Measurements from ENCODE around the gene BMPER. TPM values are rescaled to one million over a fixed set of nuclear protein-coding genes. Genes with fewer than 3 reads are reported as not detected.

The BMPER gene
- total RNA-seq, 3 donors from 2014 or later (not counting 1 experiment from before 2014, with no cell fraction given): 0.32 to 0.64 (median 0.50) TPM

DNA sequence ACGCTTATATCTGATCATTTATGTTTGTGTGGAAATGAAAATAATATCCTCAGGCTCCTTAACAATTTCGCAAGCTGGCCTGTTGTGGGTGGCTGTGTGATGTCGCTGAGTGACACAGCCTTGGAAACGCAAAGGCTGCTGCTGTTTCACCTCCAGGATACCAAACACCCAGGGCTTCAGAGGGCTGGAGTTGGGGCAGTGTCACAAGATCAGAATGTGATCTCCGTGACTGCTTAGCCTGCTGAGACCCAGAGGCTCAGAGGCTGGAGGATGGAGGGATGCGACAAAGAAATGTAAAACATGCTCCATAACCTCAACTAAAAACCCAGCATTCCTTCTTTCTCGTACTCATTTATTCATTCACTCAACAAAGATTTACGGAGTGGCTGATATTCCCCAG lies 37.2 kb upstream of the BMPER start:
- Mint-ChIP-seq H3K27me3 (ENCODE audit: low read depth in 2 of 2) (peaks cover 0 to 2% of the 10 kb centered on the region in 2 donors), H3K4me1 (no peaks in the 10 kb centered on the region), H3K9me3 (no peaks in the 10 kb centered on the region), H3K36me3 (no peaks in the 10 kb centered on the region), H3K27ac (no peak overlapping the region), H3K4me3 (no peak overlapping the region)
- no peaks in the 10 kb centered on the region for H3K4me1 ChIP-seq (ENCODE audit: control insufficient read depth, insufficient read depth, low read length)
- no peaks in the 10 kb centered on the region for H3K9me3 ChIP-seq (ENCODE audit: control insufficient read depth, insufficient read depth, low read length)
- DNase-seq (no peak), ATAC-seq (no peak)
- H3K4me3 ChIP-seq (ENCODE audit: low read length): no peak overlapping the region
- 95% methylated on average over 8 of the region's 8 CpGs for WGBS (ENCODE audit: insufficient coverage)
- H3K36me3 ChIP-seq (ENCODE audit: control insufficient read depth, insufficient read depth, low read length): no peaks in the 10 kb centered on the region
- no peaks in the 10 kb centered on the region for H3K27me3 ChIP-seq (ENCODE audit: control insufficient read depth, insufficient read depth, low read length)
- TF ChIP-seq, protein P1, sequence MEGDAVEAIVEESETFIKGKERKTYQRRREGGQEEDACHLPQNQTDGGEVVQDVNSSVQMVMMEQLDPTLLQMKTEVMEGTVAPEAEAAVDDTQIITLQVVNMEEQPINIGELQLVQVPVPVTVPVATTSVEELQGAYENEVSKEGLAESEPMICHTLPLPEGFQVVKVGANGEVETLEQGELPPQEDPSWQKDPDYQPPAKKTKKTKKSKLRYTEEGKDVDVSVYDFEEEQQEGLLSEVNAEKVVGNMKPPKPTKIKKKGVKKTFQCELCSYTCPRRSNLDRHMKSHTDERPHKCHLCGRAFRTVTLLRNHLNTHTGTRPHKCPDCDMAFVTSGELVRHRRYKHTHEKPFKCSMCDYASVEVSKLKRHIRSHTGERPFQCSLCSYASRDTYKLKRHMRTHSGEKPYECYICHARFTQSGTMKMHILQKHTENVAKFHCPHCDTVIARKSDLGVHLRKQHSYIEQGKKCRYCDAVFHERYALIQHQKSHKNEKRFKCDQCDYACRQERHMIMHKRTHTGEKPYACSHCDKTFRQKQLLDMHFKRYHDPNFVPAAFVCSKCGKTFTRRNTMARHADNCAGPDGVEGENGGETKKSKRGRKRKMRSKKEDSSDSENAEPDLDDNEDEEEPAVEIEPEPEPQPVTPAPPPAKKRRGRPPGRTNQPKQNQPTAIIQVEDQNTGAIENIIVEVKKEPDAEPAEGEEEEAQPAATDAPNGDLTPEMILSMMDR (IDR thresholded peaks at IDR 0.05): no peak
- H3K27ac ChIP-seq (ENCODE audit: low read length): no peak overlapping the region
- intact Hi-C loops (cut with micrococcal nuclease): no loop called here

DNA sequence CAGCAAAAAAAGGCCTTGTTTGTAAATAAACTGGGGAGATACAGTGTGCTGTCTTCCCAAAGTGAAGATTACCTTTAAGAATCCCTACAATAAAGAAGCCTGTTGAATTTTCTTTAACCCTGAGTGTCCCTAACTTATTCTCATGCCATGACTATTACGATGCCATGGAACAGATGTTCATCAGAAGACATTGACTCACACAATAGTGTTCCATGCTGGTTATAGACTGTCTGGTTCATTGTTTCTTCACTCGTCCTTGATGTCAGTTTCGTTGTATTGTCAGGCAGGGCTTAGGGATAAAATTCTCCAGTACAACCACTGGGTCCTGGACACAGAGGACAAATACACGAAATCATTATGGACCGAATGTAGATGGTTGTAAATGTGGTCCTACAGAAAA lies 36.2 kb upstream of the BMPER start:
- DNase-seq: no peak
- Histone ChIP-seq H3K4me1 (ENCODE audit: control insufficient read depth, insufficient read depth, low read length) (no peaks in the 10 kb centered on the region), H3K36me3 (ENCODE audit: control insufficient read depth, insufficient read depth, low read length) (no peaks in the 10 kb centered on the region), H3K27me3 (ENCODE audit: control insufficient read depth, insufficient read depth, low read length) (no peaks in the 10 kb centered on the region), H3K27ac (ENCODE audit: low read length) (no peak overlapping the region), H3K9me3 (ENCODE audit: control insufficient read depth, insufficient read depth, low read length) (no peaks in the 10 kb centered on the region), H3K4me3 (ENCODE audit: low read length) (no peak overlapping the region)
- no peak overlapping the region for H3K27ac Mint-ChIP-seq
- H3K4me1 Mint-ChIP-seq: no peaks in the 10 kb centered on the region
- H3K27me3 Mint-ChIP-seq (ENCODE audit: low read depth in 2 of 2): peaks cover 0 to 2% of the 10 kb centered on the region in 2 donors
- TF ChIP-seq, protein P1 (IDR thresholded peaks at IDR 0.05): no peak
- H3K9me3 Mint-ChIP-seq: no peaks in the 10 kb centered on the region
- WGBS (ENCODE audit: insufficient coverage): 81% methylated on average over 5 of the region's 5 CpGs
- H3K36me3 Mint-ChIP-seq: no peaks in the 10 kb centered on the region
- no peak for ATAC-seq
- no peak overlapping the region for H3K4me3 Mint-ChIP-seq
- intact Hi-C loops (cut with micrococcal nuclease): no loop called here

DNA sequence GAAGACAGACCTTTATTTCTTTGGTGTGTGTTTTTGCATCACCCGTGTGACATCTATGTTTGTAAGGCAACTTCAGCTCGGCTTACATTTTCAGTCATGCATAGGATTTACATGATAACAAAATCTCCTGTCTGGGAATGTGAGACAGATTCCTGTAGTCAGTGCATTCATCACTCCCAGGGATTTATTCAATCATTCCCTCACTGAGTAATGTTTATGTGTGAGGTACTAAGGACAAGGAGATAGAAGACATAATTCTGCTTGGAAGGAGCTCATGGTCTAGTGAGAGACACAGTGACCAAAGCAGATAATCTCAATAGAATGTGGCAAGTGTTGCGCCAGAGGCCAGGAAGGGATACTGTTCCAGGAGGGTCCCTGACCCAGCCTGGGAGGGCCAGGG lies 35.2 kb upstream of the BMPER start:
- Histone ChIP-seq H3K4me1 (ENCODE audit: control insufficient read depth, insufficient read depth, low read length) (no peaks in the 10 kb centered on the region), H3K27ac (ENCODE audit: low read length) (no peak overlapping the region), H3K27me3 (ENCODE audit: control insufficient read depth, insufficient read depth, low read length) (no peaks in the 10 kb centered on the region), H3K4me3 (ENCODE audit: low read length) (no peak overlapping the region), H3K9me3 (ENCODE audit: control insufficient read depth, insufficient read depth, low read length) (no peaks in the 10 kb centered on the region), H3K36me3 (ENCODE audit: control insufficient read depth, insufficient read depth, low read length) (no peaks in the 10 kb centered on the region)
- Mint-ChIP-seq H3K4me3 (no peak overlapping the region), H3K36me3 (no peaks in the 10 kb centered on the region), H3K4me1 (no peaks in the 10 kb centered on the region), H3K9me3 (no peaks in the 10 kb centered on the region), H3K27me3 (ENCODE audit: low read depth in 2 of 2) (peaks cover 0 to 2% of the 10 kb centered on the region in 2 donors), H3K27ac (no peak overlapping the region)
- ATAC-seq (no peak), DNase-seq (no peak)
- 94% methylated on average over 3 of the region's 3 CpGs for WGBS (ENCODE audit: insufficient coverage)
- intact Hi-C loops (cut with micrococcal nuclease): no loop called here
- TF ChIP-seq, protein P1 (IDR thresholded peaks at IDR 0.05): no peak

DNA sequence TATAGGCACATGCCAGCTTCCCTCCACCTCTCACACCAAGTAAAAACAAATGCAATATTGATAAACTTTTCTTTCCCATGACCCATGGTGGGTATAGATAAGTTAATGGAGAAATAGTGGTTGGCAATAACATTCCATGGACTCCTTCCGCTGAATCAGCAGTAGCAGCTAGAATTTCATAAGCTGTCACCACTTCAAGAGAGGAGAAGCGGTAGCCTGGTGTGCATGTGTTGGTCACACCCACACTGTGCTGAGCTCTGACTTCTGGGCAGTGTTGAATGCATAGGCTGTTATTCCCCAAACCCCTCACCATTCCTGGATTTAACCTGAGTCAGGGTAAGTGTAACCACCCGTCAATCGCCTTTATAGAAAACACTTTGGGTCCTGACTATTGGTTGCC lies 32.5 kb upstream of the BMPER start:
- Mint-ChIP-seq H3K27me3 (ENCODE audit: low read depth in 2 of 2) (peaks cover 2 to 8% of the 10 kb centered on the region in 2 donors), H3K36me3 (no peaks in the 10 kb centered on the region), H3K27ac (no peak overlapping the region), H3K4me3 (no peak overlapping the region), H3K4me1 (no peaks in the 10 kb centered on the region), H3K9me3 (no peaks in the 10 kb centered on the region)
- H3K36me3 ChIP-seq (ENCODE audit: control insufficient read depth, insufficient read depth, low read length): no peaks in the 10 kb centered on the region
- intact Hi-C loops (cut with micrococcal nuclease): no loop called here
- H3K9me3 ChIP-seq (ENCODE audit: control insufficient read depth, insufficient read depth, low read length): no peaks in the 10 kb centered on the region
- TF ChIP-seq, protein P1 (IDR thresholded peaks at IDR 0.05): no peak
- no peaks in the 10 kb centered on the region for H3K4me1 ChIP-seq (ENCODE audit: control insufficient read depth, insufficient read depth, low read length)
- H3K27me3 ChIP-seq (ENCODE audit: control insufficient read depth, insufficient read depth, low read length): no peaks in the 10 kb centered on the region
- DNase-seq (no peak), ATAC-seq (no peak)
- 68% methylated on average over 4 of the region's 4 CpGs for WGBS (ENCODE audit: insufficient coverage)
- H3K27ac ChIP-seq (ENCODE audit: low read length): no peak overlapping the region
- no peak overlapping the region for H3K4me3 ChIP-seq (ENCODE audit: low read length)
